GM12878 (cell line): Measurements from ENCODE around the gene B9D1.

Experiments
- HDAC2 ChIP-seq: fragments of 200-600 bp; sonication (generic); IDR thresholded peaks from 2 replicates; pipeline ENCODE4 v1.6.1; 2017
- MAX ChIP-seq: IDR thresholded peaks from 2 replicates; pipeline ENCODE4 v1.6.1; 2012; ENCODE audit warnings: low read depth, low read length, improper control_type of control experiment
- MLLT1 ChIP-seq: fragments of 450-650 bp; IDR thresholded peaks from 2 replicates; pipeline ENCODE4 v1.6.1; 2016; ENCODE audit warnings: mild to moderate bottlenecking
- USF2 ChIP-seq: IDR thresholded peaks from 2 replicates; pipeline ENCODE4 v1.6.1; 2011; ENCODE audit warnings: low read depth, low read length, improper control_type of control experiment, borderline replicate concordance
- ZSCAN29 ChIP-seq: fragments of 450-650 bp; IDR thresholded peaks from 2 replicates; pipeline ENCODE4 v1.6.1; 2017; ENCODE audit warnings: mild to moderate bottlenecking, moderate library complexity

- no peak for TF ChIP-seq ZSCAN29
- TF ChIP-seq USF2 = no peak
- TF ChIP-seq MLLT1 = no peak
- no peak for TF ChIP-seq HDAC2
- TF ChIP-seq MAX = no peak
These were observed 2.4 kb upstream of the B9D1 start for GRCh38 chr17:19364699-19365498.
